HPDE6-E6E7 (cell line): ENCODE results near the gene CCT3.
"Not testable (repeated sequence)": the region's sequence is repeated elsewhere in the genome, so short reads cannot be mapped to it uniquely, and the experiment has no call there.

Source experiments
- DNase-seq: peaks from one replicate; pipeline ENCODE4 v3.0.0; 2011; ENCODE audit warnings: missing footprints; ENCODE audit errors: extremely low spot score

Gene CCT3

DNA sequence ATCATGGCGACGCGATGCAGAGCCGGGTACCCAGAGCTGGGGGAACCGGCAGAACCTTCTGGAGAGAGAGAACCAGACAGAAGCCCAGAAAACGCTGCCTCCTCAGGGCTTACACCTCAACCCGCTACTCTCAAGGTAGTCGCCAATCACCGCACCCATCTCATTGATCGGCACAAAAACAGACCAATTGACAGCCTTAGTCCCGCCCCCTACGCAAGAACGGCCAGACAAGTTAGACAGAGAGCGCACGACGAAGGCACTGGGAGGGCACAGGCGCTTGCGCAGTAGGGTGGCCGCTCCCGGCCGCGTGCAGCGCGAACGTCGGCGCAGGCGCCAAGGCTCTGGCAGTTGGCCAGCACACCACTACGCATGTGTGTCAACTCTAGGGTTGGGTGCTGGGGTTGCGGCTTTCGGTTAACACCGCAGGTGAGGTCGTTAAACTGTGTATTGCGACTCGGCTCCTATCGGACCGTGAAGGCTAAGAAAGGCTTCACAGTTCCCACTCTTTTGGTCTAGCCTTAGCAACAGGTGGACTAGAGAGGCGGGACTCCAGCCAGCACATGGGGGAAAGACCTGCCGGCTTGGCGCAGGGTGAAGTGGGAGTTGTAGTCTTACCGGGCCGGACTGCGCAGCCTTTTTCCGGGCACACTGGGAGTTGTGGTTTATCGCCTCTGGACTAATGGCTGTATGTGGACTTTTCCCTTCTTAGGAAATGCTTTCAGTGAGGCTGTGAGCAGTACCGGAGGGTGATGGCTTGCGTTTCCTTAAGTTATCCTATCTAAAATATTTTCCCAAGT is at the start of gene CCT3, which contains the start of gene TSACC:
TSS of gene CCT3 (minus strand) at position 113 of the 797 bp plus-strand sequence. CDS start at position 5, 108 bp downstream.
TSS of gene TSACC (plus strand) at position 347 of the 797 bp plus-strand sequence. CDS start 1,232 bp downstream, outside the sequence.
- DNase-seq = peak; percentile 98

DNA sequence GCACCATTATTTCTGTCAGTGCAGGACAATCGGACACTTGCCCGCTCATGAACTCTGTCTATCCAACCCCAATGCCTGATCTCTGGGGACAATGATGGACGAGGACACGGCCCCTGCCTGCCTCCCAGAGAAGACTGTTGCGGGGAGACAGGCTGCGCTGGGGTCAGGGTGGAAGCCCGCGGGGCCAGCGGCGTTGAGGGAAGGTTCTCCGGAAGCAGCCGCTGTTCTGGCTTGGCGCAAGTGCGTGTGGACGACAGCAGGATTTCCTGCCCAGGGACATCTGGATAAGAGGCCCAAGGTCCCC is 49.7 kb upstream of the CCT3 start:
- DNase-seq = no peak

- no peak for DNase-seq
These were observed 49.1 kb upstream of the CCT3 start for GRCh38 chr1:156386949-156387869.

- no peak for DNase-seq
These were observed 48.2 kb upstream of the CCT3 start for GRCh38 chr1:156386134-156386901.

DNA sequence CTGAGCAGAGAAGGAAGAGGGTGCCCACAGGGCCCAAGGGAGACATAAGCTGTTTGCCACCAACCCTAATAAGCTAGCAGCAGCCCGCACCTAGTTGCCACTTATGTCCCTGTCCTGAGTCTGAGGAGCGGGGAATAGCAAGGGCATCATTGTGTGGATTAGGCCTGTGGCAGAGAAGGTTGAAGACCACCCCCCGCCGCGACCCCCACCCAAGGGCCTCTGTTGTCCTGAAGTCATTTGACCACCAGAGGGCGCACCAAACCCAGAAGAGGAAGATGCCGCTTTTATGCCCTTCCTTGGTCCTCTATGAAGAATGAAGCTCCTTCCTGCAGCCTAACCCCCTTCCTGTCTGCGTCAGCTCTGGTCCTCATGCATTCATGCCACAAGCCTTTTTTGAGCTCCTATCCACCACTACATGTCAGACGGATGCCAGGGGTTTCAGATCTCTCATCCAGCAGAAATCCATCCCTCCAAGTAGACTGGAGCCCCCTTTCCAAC is 47.5 kb upstream of the CCT3 start:
- DNase-seq = peak; percentile 58

GRCh38 chr1:156384658-156385057 is 46.6 kb upstream of the CCT3 start:
- DNase-seq = no peak

DNA sequence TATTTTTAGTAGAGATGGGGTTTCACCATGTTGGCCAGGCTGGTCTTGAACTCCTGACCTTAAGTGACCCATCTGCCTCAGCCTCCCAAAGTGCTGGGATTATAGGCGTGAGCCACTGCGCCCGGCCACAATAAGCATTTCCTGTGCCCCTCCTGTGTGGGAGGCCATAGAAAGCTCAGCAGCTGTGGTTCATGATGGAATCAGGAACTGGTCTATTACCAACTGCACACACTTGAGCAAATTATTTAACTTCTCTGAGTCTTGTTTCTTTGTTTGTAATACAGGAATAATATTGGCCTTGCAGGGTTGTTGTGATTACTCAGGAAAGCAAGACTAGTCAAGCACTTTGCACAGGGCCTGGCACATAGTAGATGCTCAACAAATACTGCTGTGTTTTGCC is 45.9 kb upstream of the CCT3 start:
- DNase-seq = no peak

- DNase-seq = peak; percentile 60
These were observed 44.9 kb upstream of the CCT3 start for GRCh38 chr1:156383023-156383422.

- no peak for DNase-seq
These were observed 44.5 kb upstream of the CCT3 start for GRCh38 chr1:156382561-156382960.

DNA sequence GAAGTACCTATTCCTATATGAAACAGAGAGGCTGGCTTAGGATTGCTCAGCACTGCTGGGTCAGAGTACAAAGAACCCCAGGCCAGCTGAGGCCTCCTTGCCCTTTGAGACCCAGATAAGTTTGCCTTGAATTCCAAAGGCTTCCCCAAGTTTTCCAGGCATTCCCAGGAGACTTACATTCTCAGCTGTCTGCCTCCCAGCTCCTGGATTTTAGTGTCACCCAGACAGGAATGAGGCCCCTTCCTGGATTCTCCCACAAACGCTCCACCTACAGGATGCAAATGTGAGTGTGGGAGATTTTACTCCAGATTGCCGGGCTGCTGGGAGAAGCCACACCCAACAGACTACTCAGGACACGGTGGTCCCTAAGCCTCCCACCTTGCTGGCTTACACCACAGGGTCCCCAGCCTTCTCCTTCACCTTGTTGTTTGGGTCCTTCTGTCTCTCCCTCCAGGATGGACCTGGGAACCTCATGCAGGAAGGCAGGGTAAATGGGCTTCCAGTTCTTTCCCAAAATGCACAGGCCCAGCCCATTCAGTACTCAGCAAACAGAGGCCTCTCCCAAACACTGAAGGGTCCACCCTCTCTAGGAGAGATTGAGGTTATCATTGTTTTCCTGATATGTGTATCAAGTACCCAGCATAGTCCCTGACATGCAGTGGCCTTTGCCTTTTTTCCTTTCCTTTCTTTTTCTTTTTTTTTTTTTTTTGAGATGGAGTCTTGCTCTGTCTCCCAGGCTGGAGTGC is 41.5 kb upstream of the CCT3 start:
- no peak for DNase-seq

DNA sequence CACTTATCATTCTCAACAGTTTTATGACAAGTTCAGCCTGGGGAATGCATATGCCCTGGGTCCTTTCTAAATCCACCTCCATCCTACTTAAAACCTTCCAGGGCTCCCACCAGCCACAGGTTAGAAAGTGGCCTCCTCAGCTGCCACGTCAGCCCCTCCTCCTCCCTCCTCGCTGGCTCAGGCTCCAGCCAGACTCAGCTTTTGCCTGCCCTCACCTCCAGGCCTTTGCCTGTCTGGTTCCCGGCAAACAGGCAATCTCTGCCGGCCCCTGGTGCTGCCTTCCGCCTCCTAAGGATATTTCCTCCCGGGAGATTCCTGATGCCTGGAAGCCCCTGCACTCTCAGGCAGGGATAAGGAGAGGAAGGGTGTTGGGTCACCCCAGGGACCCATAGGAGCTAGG is 40.5 kb upstream of the CCT3 start:
- no peak for DNase-seq

DNA sequence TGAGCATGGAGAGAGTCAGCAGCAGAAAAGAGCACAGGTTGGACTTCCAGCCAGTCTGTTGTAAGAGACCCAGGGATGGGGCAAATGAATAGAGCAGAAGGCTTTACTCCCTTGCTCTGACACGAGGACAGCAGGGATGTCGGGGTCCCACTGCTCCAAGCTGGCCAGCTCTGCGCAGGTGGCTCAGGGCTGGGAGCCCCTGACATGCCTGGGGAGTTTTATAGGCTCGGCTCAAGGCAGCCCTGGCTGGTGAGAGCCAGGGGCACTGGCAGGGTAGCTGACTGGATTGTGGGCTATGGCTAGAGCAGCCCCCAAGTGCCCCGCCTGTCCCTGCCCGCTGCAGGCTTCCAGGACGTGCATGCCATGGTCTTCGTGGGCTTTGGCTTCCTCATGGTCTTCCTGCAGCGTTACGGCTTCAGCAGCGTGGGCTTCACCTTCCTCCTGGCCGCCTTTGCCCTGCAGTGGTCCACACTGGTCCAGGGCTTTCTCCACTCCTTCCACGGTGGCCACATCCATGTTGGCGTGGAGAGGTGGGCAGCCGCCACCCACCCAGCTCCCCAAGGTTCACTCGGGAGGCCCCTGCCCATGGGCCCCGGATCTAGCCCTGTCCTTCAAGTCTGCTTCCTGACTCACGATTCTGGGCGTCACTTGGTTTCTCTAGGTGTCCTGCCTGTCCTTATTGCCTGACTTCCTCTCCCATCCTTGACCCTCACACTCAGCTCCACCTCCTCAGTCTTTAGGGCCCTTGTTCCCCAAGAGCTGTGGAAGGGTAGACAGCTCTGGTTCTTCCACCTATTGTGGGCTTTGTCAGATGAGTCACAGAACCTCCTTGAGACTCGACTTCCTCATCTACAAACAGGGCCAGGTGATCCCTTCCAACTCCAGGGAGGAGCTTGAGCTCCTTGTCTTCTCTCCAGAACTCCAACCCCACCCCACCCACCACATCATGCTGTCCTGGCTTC is 39.1 kb upstream of the CCT3 start:
- DNase-seq = no peak

- DNase-seq = no peak
These were observed 38.1 kb upstream of the CCT3 start for GRCh38 chr1:156376146-156376545.

DNA sequence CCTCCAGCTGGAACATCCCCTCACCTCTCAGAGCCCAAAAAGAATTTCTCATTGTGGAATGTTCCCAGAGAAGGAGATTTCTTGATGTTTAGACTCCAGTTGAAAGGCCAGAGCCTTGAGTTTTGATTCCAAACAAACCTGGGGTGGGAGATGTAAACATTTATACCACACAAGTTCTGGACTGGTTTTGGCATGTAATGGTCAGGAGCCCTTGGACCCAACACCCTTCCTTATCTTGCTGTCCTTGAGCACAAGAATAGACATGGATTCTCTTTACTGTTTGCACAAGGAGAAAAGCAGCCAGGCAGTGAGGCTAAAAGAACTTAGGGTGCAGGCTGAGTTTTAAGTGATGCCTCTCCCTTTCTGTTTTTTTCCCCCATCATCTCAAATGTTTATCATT is 35.5 kb upstream of the CCT3 start:
- no peak for DNase-seq

- DNase-seq = no peak
These were observed 34.8 kb upstream of the CCT3 start for GRCh38 chr1:156372876-156373275.

DNA sequence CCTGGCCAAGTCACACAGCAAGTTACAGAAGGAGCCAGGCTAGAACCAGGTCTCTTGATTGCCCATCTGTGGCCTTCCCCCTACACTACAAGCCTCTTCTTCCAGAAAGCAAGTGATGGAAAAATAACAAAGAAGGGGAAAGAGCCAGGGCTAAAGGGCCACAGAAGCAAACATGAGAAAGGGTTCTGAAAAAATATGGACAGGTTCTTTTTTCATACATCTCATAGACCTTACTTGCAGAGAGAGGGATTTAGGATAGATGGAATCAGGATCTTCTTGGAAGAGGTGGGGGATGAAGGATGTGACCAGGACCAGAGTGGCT is 34.1 kb upstream of the CCT3 start:
- no peak for DNase-seq

DNA sequence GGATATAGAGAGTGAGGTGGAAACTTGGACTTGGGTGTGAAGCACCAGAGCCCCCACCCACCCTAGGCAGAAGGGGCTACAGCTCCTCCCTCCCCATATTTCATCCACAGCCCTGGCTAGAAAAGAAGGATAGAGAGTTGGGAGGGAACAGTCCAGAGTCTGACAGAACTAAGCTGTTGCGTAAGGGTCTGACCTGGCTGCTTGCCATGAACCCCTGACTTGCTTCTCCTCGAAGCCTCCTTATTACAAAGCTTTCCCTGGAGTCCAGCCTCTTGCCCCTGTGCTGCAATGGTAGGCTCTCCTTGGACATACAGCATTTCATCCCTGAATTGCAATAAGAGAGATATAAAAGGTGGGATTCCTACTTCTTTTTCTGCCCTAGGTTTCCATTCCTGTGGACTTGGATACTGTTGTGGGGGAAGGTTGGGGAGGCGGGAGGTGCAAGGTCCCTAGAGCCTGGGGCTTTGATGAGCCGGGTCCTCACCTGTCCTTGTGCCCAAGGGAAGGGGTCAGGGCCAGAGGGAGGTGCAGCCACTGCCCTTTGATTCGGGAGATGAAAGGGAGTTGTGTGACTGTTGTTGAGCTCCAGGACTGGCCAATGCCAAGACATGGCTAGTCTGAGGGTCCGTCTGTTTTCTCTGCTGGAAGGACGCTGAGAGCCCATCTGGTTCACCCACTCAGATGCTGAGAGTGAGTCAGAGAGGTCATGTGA is 33.6 kb upstream of the CCT3 start:
- no peak for DNase-seq

DNA sequence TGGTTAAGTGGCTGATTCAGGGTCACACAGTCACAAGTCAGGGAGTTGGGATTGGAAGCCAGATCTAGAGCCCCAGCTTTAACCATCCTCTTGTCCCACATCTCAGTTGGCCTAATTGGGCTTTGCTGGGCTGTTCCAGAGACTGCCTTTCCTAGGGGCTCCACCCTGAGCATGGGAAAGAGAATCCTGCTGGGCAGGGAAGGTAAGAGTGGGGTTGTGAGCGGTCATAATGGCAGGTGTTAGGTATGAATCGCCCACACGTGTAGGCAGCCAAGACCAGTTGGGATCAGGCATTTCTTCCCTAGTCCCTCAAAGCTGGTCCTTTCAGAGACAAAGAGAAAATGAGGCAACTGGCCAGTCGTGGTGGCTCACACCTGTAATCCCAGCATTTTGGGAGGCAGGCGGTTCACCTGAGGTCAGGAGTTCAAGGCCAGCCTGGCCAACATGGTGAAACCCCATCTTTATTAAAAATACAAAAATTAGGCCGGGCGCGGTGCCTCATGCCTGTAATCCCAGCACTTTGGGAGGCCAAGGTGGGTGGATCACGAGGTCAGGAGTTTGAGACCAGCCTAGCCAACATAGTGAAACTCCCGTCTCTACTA is 31.7 kb upstream of the CCT3 start:
- not testable (repeated sequence) for DNase-seq
